PC-3 (cell line): ENCODE results near the gene ALDOC.

Experiments used
- CTCF ChIP-seq: fragments of 300-600 bp; sonication (generic); conservative IDR thresholded peaks from 2 replicates; pipeline ENCODE4 v1.5.1; 2017; ENCODE audit warnings: antibody characterized with exemption, low read depth, mild to moderate bottlenecking, low read length
- EZH2 ChIP-seq: fragments of 300-600 bp; sonication (generic); IDR thresholded peaks from one replicate; pipeline ENCODE4 v1.6.1; 2017; ENCODE audit warnings: antibody characterized with exemption, mild to moderate bottlenecking, low read length; ENCODE audit not compliant: unreplicated experiment
- EZH2phosphoT487 ChIP-seq: fragments of 300-600 bp; sonication (generic); IDR thresholded peaks from 2 replicates; pipeline ENCODE4 v1.6.1; 2018; ENCODE audit warnings: mild to moderate bottlenecking, antibody characterized with exemption, low read length, borderline replicate concordance

GRCh38 chr17:28572259-28573039, 4.2 kb downstream of the ALDOC start:
- no peak for TF ChIP-seq CTCF
- TF ChIP-seq EZH2, result no peak
- no peak for TF ChIP-seq EZH2phosphoT487
